Esophagus muscularis mucosa (tissue), 4 donors: ENCODE results near the gene IGSF23. TPM values are rescaled to one million over a fixed set of nuclear protein-coding genes. Genes with fewer than 3 reads are reported as not detected.
"Not testable (repeated sequence)": the region's sequence is repeated elsewhere in the genome, so short reads cannot be mapped to it uniquely, and the experiment has no call there.

Experiments used
- DNase-seq: peaks from one replicate; pipeline ENCODE4 v3.0.0-alpha.2; 2017; ENCODE audit errors: extremely low spot score
- H3K27ac ChIP-seq, 4 donors: fragments of 200-600 bp; sonication (generic); replicated peaks in 1 of 4; 1 replicate in 3 of 4; 2 replicates in 1 of 4; pipeline ENCODE4 v1.5.1; 2016 to 2019; ENCODE audit warnings: mild to moderate bottlenecking in 1 of 4
- H3K27me3 ChIP-seq, 4 donors: fragments of 200-600 bp; sonication (generic); one replicate each; pipeline versions ENCODE4 v1.5.1 to v1.6.0; 2016 to 2019
- H3K36me3 ChIP-seq, 4 donors: fragments of 200-600 bp; sonication (generic); one replicate each; pipeline ENCODE4 v1.5.1; 2016 to 2019
- H3K4me1 ChIP-seq, 4 donors: fragments of 200-600 bp; sonication (generic); one replicate each; pipeline ENCODE4 v1.5.1; 2016 to 2019
- H3K4me3 ChIP-seq, 4 donors: fragments of 200-600 bp; sonication (generic); 1 replicate in 2 of 4; 2 replicates in 2 of 4; pipeline ENCODE4 v1.5.1; 2016 to 2019; ENCODE audit warnings: mild to moderate bottlenecking in 4 of 4, moderate library complexity in 1 of 4
- H3K9me3 ChIP-seq, 4 donors: fragments of 200-600 bp; sonication (generic); 1 replicate in 3 of 4; 2 replicates in 1 of 4; pipeline ENCODE4 v1.5.1; 2016 to 2019
- CTCF ChIP-seq, 3 experiments: fragments of 200-600 bp in 2 of 3; fragments of 450-650 bp in 1 of 3; sonication (generic) in 2 of 3; IDR thresholded peaks; one replicate each; pipeline ENCODE4 v1.5.1; 2017 to 2019; ENCODE audit warnings: antibody characterized with exemption in 3 of 3, mild to moderate bottlenecking in 2 of 3, moderate library complexity in 1 of 3
- EP300 ChIP-seq: sonication (generic); formaldehyde crosslinking; IDR thresholded peaks from one replicate; pipeline ENCODE4 v1.6.1; 2017; ENCODE audit warnings: antibody characterized with exemption
- POLR2A ChIP-seq: fragments of 450-650 bp; IDR thresholded peaks from one replicate; pipeline ENCODE4 v1.6.1; 2017; ENCODE audit warnings: antibody characterized with exemption, moderate library complexity, mild to moderate bottlenecking, low read depth
- POLR2AphosphoS5 ChIP-seq, 2 donors: sonication (generic); formaldehyde crosslinking; IDR thresholded peaks; one replicate each; pipeline ENCODE4 v1.6.1; 2017; ENCODE audit warnings: antibody characterized with exemption in 2 of 2
- WGBS: methylation state at CpG from one replicate; pipeline ENCODE4 v1.1.5; 2018; 5-methylcytosine and 5-hydroxymethylcytosine counted together
- intact Hi-C: fragments of 100-400 bp; cut with DNase I; formaldehyde crosslinking; loops from one replicate; pipeline ENCODE4 v1.15.1; 2023
- small RNA-seq, 3 donors: library from RNA; depleted of rRNA; stranded (forward); fragments of <200 nt; gene quantifications; one replicate each; pipeline ENCODE3, GENCODE V24; 2016
- total RNA-seq, 4 donors: library from RNA; depleted of rRNA; stranded (reverse); fragments of >200 nt; gene quantifications; one replicate each; pipeline versions ENCODE4 v1.1.0 to v1.2.1, GENCODE V29; 2016

Gene IGSF23
- total RNA-seq, 4 donors from 2014 or later = not detected

GRCh38 chr19:44682807-44683206 lies 69.4 kb downstream of the IGSF23 start:
- intact Hi-C loops = no loop called here

GRCh38 chr19:44683434-44684210 lies 70.3 kb downstream of the IGSF23 start:
- H3K9me3 ChIP-seq = no peaks in the 10 kb centered on the region
- WGBS = 86% methylated on average over 4 of the region's 9 CpGs
- intact Hi-C loops = no loop called here
- no peak overlapping the region for H3K27ac ChIP-seq
- TF ChIP-seq EP300 = no peak
- TF ChIP-seq POLR2AphosphoS5 (IDR thresholded peaks at IDR 0.05) = no peak
- H3K36me3 ChIP-seq = peaks cover 7 to 43% (median 29%) of the 10 kb centered on the region in 4 donors
- DNase-seq = no peak
- peaks cover 3 to 11% (median 7%) of the 10 kb centered on the region in 4 donors for H3K4me1 ChIP-seq
- H3K27me3 ChIP-seq = no peaks in the 10 kb centered on the region
- no peak overlapping the region for H3K4me3 ChIP-seq

More at GRCh38 chr19:44682807-44683206, 69.4 kb downstream of the IGSF23 start:
- DNase-seq = no peak
- no peak for TF ChIP-seq CTCF (IDR thresholded peaks at IDR 0.05)
- no peak for TF ChIP-seq POLR2AphosphoS5 (IDR thresholded peaks at IDR 0.05)
- no peak for TF ChIP-seq EP300
- TF ChIP-seq POLR2A = no peak
- Histone ChIP-seq H3K27ac (no peak overlapping the region), H3K27me3 (no peaks in the 10 kb centered on the region), H3K4me3 (no peak overlapping the region), H3K36me3 (peaks cover 7 to 50% (median 32%) of the 10 kb centered on the region in 4 donors), H3K9me3 (no peaks in the 10 kb centered on the region), H3K4me1 (peaks cover 3 to 11% (median 7%) of the 10 kb centered on the region in 4 donors)
- WGBS = 94% methylated on average over 2 of the region's 2 CpGs

- 95% methylated on average over 3 of the region's 3 CpGs for WGBS
- H3K4me1 ChIP-seq = peaks cover 8 to 19% (median 13%) of the 10 kb centered on the region in 4 donors
- H3K27me3 ChIP-seq, DNase-seq, H3K4me3 ChIP-seq, H3K9me3 ChIP-seq, intact Hi-C loops: not testable (repeated sequence)
- peaks cover 7 to 36% (median 26%) of the 10 kb centered on the region in 4 donors for H3K36me3 ChIP-seq
- peak overlapping the region in 3 of 4 donors; percentile 6 to 50 (median 26) for H3K27ac ChIP-seq
These were observed 71.0 kb downstream of the IGSF23 start for GRCh38 chr19:44684396-44684795.

- no peak overlapping the region for H3K4me3 ChIP-seq
- WGBS = 33% methylated on average over 25 of the region's 25 CpGs
- H3K9me3 ChIP-seq = no peaks in the 10 kb centered on the region
- TF ChIP-seq EP300 (no peak), POLR2AphosphoS5 (IDR thresholded peaks at IDR 0.05) (peak; percentile 15 to 54), CTCF (IDR thresholded peaks at IDR 0.05) (no peak), POLR2A (no peak)
- H3K4me1 ChIP-seq = peaks cover 8 to 21% (median 16%) of the 10 kb centered on the region in 4 donors
- intact Hi-C loops = loop anchor here (5.0 kb wide), 1 partner anchor 37 kb away; no protein-coding TSS in a partner anchor
- H3K27me3 ChIP-seq = no peaks in the 10 kb centered on the region
- peak overlapping the region; percentile 6 to 50 (median 33) for H3K27ac ChIP-seq
- H3K36me3 ChIP-seq = peaks cover 6 to 30% (median 22%) of the 10 kb centered on the region in 4 donors
- DNase-seq = no peak
These were observed 71.8 kb downstream of the IGSF23 start for GRCh38 chr19:44684892-44685863.

GRCh38 chr19:44685877-44686276 lies 72.5 kb downstream of the IGSF23 start:
- no peak for DNase-seq
- TF ChIP-seq POLR2AphosphoS5 (IDR thresholded peaks at IDR 0.05) (no peak), POLR2A (no peak), EP300 (no peak), CTCF (IDR thresholded peaks at IDR 0.05) (no peak)
- Histone ChIP-seq H3K27me3 (no peaks in the 10 kb centered on the region), H3K4me1 (peaks cover 8 to 21% (median 16%) of the 10 kb centered on the region in 4 donors), H3K36me3 (peaks cover 0 to 23% (median 15%) of the 10 kb centered on the region in 4 donors), H3K9me3 (no peaks in the 10 kb centered on the region), H3K4me3 (no peak overlapping the region), H3K27ac (peak overlapping the region in 2 of 4 donors; percentile 40 to 50)
- WGBS = 57% methylated on average over 4 of the region's 4 CpGs
- intact Hi-C loops = loop anchor here (5.0 kb wide), 1 partner anchor 36 kb away; no protein-coding TSS in a partner anchor

Small RNA genes within 50 kb of the gene (small RNA-seq; reads per million reads assigned to genes)
- gene AC243964.1 = 0 reads per million in 3 donors

Other genes starting within 250 kb of the IGSF23 start
- gene ZNF285, start 212.0 kb upstream of the IGSF23 start, total RNA-seq = 1 to 10 TPM; 3.0 to 6.3 (median 4.3) TPM
- gene ZNF229, start 165.1 kb upstream of the IGSF23 start, total RNA-seq = 1 to 10 TPM; 4.1 to 7.2 (median 5.2) TPM
- 10 to 100 TPM in 1 of 4 donors, 1 to 10 TPM in 3; 3.8 to 16.5 (median 8.1) TPM for gene ZNF180, start 113.0 kb upstream of the IGSF23 start, total RNA-seq
- gene CEACAM20, start 83.9 kb upstream of the IGSF23 start, total RNA-seq = not detected
- 10 to 100 TPM; 20.8 to 58.3 (median 49.0) TPM for gene PVR, start 30.3 kb downstream of the IGSF23 start, total RNA-seq
- 1 to 10 TPM; 2.5 to 5.1 (median 3.7) TPM for gene CEACAM19, start 57.9 kb downstream of the IGSF23 start, total RNA-seq
- gene CEACAM16, start 85.6 kb downstream of the IGSF23 start, total RNA-seq = not detected
- 100 to 1,000 TPM in 1 of 4 donors, 10 to 100 TPM in 2, 1 to 10 TPM in 1; 10.0 to 147 (median 20.2) TPM for gene BCL3, start 135.1 kb downstream of the IGSF23 start, total RNA-seq
- under 1 TPM in 2 of 4 donors, not detected in 2; 0.34 to 0.50 TPM for gene CBLC, start 164.3 kb downstream of the IGSF23 start, total RNA-seq
- 10 to 100 TPM; 32.4 to 76.5 (median 56.6) TPM for gene BCAM, start 195.5 kb downstream of the IGSF23 start, total RNA-seq
- 10 to 100 TPM; 34.5 to 72.4 (median 60.1) TPM for gene NECTIN2, start 232.7 kb downstream of the IGSF23 start, total RNA-seq